GM11168 (cell line): ENCODE data around the gene DNM2.

Experiments
- in situ Hi-C: fragments of 300-500 bp; cut with MboI; formaldehyde crosslinking; loops from one replicate; pipeline ENCODE4 v1.12.0; 2022; ENCODE audit warnings: low sequenced_read_pairs; ENCODE audit not compliant: unreplicated experiment

Gene DNM2

DNA sequence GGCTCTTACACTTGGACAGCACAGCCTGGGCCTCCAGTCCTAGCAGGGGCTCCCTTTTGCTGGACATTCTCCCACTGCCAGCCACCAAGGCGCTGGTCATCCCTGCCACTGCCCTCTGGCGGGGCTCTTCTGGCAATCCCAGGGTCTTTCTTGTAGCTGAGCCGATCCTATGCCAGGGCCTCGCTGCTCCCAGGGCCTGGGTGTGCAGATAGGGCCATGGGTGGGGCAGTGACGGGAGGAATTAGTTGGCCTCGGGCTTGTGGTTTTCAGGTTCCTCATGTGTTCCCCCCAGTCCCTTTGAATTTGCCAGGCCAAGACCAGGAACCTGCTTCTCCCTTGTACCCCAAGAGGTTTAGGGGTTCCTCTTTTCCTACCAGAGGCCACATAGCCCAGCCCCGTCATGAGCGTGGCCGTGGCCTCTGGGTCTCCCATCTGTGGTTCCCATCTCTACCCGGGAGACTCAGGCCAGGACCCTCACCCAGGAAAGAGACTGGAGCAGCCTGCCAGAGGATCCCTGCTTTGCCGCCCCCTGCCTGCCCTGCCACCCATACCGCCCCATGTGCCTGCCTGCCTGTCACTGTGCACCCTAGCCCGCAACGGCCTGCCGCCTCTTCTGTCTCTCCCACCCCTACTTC lies 91.9 kb downstream of the DNM2 start:
- in situ Hi-C loops = no loop called here

GRCh38 chr19:10811391-10812111 lies 93.7 kb downstream of the DNM2 start:
- in situ Hi-C loops = no loop called here

- in situ Hi-C loops = no loop called here
These were observed 94.3 kb downstream of the DNM2 start for GRCh38 chr19:10812196-10812595.

DNA sequence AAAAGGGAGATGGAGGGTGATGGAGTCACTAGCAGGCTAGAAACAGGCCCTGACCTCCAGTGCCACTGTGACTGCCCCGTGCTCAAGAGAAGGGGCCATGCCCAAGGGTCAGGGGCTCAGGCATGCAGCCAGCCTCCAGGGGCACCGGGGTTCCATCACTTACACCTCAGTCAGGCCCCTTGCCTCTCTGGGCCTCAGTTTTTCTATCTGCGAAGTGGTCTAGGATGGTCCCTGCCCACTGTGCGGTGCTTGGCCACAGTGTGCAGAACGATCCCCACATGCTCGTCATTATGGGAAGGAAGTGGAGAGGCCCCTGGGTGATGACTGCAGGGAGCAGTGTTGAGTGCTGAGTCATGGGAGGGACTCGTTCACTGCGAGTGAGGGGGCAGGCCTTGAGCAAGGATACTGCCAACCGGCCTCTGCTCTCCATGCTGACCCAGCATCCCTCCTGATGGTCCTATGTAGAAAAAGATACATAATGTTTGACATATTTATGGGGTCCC lies 95.1 kb downstream of the DNM2 start:
- in situ Hi-C loops = no loop called here

- in situ Hi-C loops = no loop called here
These were observed 97.2 kb downstream of the DNM2 start for GRCh38 chr19:10815007-10815536.

DNA sequence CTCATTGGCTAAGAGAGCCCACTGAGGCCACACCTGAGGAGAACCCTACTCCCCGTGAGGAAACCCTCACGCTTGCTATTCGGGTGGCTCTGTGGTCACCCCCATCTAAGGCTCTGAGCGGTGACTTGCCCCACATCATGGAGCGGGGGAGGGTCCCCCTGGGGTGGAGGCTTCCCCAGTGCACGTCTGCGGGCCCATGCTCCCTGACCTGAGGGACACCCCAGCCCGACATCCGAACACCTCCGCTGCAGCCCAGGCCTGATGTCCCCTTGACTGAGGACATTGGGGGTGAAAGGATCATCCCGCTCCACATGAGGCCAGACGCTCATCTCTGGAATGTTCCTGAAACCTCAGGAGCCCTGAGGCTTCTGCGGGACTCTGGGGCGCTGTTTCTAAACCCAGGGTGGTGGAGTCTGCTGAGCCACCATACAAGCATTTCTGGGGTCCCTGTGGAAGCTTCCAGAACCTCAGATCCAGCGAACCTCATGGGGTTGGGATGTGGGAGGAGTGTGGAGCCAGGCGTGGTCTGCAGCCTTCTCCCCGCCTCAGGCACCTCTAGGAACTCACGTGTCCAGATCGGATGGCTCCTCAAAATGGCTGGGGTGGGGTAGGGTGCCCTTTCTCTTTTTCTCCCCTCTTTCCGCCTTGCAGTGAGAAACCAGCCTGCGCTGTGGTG lies 98.2 kb downstream of the DNM2 start:
- in situ Hi-C loops = no loop called here

GRCh38 chr19:10816691-10817090 lies 98.8 kb downstream of the DNM2 start:
- in situ Hi-C loops = no loop called here

- in situ Hi-C loops = no loop called here
These were observed 99.6 kb downstream of the DNM2 start for GRCh38 chr19:10817291-10818038.

DNA sequence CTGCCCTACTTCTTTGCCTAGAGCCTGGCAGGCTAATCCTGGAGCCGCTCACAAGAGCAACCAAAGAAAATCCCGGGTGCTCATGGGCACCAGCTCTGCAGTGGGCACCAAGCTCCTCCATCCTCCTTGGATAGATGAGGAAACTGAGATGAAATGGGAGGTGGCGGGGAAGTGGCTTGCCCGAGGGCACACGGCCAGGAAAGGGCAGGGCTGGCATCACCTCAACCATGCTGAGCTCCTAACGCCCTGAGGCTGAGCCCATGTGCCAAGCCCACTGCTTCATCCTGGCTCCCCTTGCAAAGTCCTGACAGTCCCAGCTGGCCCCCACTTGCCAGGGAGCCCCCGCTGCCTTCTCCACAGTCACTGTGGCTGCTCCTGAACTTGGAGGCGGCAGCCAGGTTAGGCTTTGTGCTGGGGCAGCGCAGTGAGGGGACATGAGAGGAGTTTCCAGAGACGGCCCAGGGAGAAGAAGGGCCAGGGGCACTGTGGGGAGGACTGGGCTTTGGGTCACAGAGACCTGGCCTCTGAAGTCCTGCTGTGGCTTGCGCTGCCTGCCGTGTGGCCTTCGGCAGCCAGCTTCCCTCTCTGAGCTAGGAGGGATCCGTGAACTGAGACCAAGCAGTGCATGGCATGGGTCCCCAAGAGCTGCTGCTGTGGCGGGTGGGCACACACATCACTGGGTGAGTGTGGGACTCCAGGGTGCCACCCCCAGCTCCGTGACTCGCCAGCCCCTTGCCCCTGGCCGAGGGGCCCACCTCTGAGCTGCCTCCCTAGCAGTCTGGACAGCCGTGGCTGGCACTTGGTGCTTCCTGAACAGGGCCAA lies 100.6 kb downstream of the DNM2 start:
- in situ Hi-C loops = no loop called here

DNA sequence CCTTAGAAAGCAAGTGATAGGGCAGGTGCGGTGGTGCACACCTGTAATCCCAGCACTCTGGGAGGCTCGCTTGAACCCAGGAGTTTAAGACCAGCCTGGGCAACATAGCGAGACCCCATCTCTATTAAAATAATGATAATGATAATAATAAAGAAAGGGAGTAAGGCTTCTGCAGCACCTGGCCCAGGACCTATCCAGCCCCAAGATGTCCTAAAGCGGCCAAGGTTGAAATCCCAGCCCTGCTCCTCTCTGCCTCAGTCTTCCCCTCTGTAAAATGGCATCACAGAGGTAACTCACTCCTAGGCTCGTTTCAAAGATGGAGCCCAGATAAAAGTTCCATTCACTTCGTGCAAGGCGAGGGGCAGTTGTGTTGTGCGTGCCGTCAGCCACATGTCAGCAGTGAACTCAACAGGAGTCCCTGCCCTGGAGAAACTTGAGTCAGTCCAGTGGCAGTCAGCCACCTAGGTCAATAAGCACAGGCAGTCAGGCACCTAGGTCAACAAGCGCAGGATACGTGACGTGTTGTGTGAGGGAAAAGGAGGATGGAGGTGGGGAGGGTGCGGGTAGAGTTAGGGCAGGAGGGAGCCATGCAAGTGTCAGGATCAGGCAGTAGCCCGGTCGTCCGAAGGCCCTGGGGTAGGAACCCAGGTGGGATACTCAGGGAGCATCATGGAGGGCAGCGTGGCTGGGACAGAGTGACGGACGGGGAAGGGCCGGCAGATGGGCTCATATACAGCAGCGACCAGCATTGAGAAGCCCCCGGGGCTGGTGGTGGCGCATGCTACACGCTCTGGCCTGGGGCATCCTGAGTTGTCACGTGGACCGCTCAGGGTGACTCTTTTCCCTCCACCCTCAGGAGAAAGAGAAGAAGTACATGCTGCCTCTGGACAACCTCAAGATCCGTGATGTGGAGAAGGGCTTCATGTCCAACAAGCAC lies 101.5 kb downstream of the DNM2 start:
- in situ Hi-C loops = no loop called here

DNA sequence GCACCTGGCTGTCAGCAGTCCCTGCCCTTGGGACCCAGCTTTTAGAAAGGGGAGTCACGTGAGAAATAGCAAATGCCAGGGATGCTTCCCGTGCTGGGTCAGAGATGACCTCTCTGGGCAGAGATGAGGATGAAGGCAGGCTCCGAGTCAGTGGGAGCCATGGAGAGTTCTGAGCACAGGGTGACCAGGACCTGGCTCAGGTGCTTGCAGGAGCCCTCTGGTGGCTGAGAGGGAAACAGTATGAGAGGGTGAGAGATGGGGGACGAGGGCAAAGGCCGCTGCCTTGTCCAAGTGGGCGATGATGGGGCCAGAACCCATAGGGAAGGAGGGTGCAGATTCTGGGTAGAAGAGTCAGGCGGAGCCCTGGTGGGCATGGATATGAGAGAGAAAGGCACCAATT lies 102.3 kb downstream of the DNM2 start:
- in situ Hi-C loops = no loop called here

DNA sequence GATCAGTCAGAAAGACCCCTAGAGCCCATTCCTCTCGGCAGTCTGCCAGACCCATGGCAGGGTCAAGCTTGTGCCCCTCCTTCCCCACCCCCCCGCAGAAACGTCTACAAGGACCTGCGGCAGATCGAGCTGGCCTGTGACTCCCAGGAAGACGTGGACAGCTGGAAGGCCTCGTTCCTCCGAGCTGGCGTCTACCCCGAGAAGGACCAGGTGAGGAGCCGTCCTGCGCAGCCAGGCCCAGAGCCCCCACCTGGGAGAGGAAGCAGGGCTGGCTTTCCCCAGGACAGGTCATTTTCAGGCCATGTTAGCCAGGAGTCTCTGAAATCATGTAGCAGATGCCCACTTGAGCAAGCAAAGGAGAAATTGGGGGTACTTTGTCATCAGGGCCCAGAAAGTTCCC lies 105.8 kb downstream of the DNM2 start:
- in situ Hi-C loops = no loop called here

DNA sequence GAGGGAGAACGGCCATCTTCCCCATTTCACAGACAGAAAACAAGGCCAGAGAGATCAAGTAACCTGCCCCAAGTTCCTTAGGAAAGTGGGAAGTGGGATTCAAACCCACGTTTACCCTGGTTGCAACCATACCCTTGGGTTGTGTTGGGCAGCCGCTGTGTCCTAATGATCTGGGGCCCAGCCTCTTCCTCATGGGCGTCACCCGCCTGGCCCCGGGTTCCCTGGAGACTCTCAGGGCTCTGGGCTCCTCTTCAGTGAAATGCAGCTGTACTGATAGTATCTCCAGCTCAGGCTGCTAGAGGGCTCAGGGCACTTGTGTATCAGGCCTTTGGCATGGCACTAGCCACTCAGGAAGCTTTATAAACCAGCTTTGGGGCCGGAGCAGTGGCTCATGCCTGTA lies 108.4 kb downstream of the DNM2 start:
- in situ Hi-C loops = no loop called here

GRCh38 chr19:10826846-10827245 lies 109.0 kb downstream of the DNM2 start:
- in situ Hi-C loops = no loop called here

- in situ Hi-C loops = no loop called here
These were observed 111.3 kb downstream of the DNM2 start for GRCh38 chr19:10828981-10829821.

- in situ Hi-C loops = no loop called here
These were observed 112.1 kb downstream of the DNM2 start for GRCh38 chr19:10829967-10830366.

GRCh38 chr19:10830370-10830769 lies 112.5 kb downstream of the DNM2 start:
- in situ Hi-C loops = no loop called here
